Liver (tissue), 9 donors: ENCODE data around the gene PCDH15. TPM values are rescaled to one million over a fixed set of nuclear protein-coding genes. Genes with fewer than 3 reads are reported as not detected.

ENCODE experiments used
- DNase-seq: peaks from one replicate; pipeline ENCODE4 v3.0.0-alpha.2; 2017; ENCODE audit warnings: low spot score
- H3K27ac ChIP-seq, 2 donors: one replicate each; pipeline ENCODE4 v1.7.0; 2013; ENCODE audit warnings: inconsistent platforms in 2 of 2, low read length in 2 of 2, control low read depth in 1 of 2, low read depth in 1 of 2, mild to moderate bottlenecking in 1 of 2
- H3K27me3 ChIP-seq, 4 donors: one replicate each; pipeline versions ENCODE4 v1.6.1 to v1.7.0; 2013; ENCODE audit warnings: low read length in 3 of 4, inconsistent platforms in 1 of 4, mild to moderate bottlenecking in 1 of 4, moderate library complexity in 1 of 4; ENCODE audit not compliant: control insufficient read depth in 4 of 4, insufficient read depth in 4 of 4
- H3K36me3 ChIP-seq, 4 donors: one replicate each; pipeline versions ENCODE4 v1.6.1 to v1.7.0; 2013; ENCODE audit warnings: low read length in 3 of 4, mild to moderate bottlenecking in 3 of 4, low read depth in 1 of 4, moderate library complexity in 1 of 4; ENCODE audit not compliant: control insufficient read depth in 4 of 4, insufficient read depth in 3 of 4
- H3K4me1 ChIP-seq, 4 donors: one replicate each; pipeline versions ENCODE4 v1.6.1 to v1.7.0; 2013; ENCODE audit warnings: low read length in 3 of 4, mild to moderate bottlenecking in 3 of 4, moderate library complexity in 1 of 4; ENCODE audit not compliant: control insufficient read depth in 4 of 4, insufficient read depth in 4 of 4
- H3K4me3 ChIP-seq, 3 donors: one replicate each; pipeline versions ENCODE4 v1.6.1 to v1.7.0; 2013; ENCODE audit warnings: low read length in 3 of 3, control low read depth in 1 of 3, low read depth in 1 of 3, mild to moderate bottlenecking in 1 of 3
- H3K9ac ChIP-seq, 2 donors: one replicate each; pipeline ENCODE4 v1.7.0; 2013; ENCODE audit warnings: low read length in 2 of 2, mild to moderate bottlenecking in 2 of 2, moderate library complexity in 2 of 2, control low read depth in 1 of 2, low read depth in 1 of 2
- H3K9me3 ChIP-seq, 4 donors: one replicate each; pipeline versions ENCODE4 v1.6.1 to v1.7.0; 2013; ENCODE audit warnings: low read length in 3 of 4; ENCODE audit not compliant: control insufficient read depth in 4 of 4
- ATF3 ChIP-seq: IDR thresholded peaks from 2 replicates; pipeline ENCODE4 v1.6.1; 2016; ENCODE audit warnings: antibody characterized with exemption
- CTCF ChIP-seq: fragments of 150-350 bp; IDR thresholded peaks from 2 replicates; pipeline ENCODE4 v1.5.1; 2017; ENCODE audit warnings: improper control_type of control experiment, low read depth, low read length; ENCODE audit not compliant: missing input control
- EGR1 ChIP-seq, 2 donors: IDR thresholded peaks; 2 replicates each; pipeline ENCODE4 v1.6.1; 2016 to 2018; ENCODE audit warnings: antibody characterized with exemption in 2 of 2, low read depth in 2 of 2
- FOXA2 ChIP-seq: IDR thresholded peaks from 2 replicates; pipeline ENCODE4 v1.6.1; 2016; ENCODE audit warnings: antibody characterized with exemption
- GABPA ChIP-seq, 2 donors: IDR thresholded peaks in 1 of 2; conservative IDR thresholded peaks in 1 of 2; 2 replicates each; pipeline ENCODE4 v1.6.1; 2016; ENCODE audit warnings: antibody characterized with exemption in 2 of 2, mild to moderate bottlenecking in 1 of 2, moderate library complexity in 1 of 2
- HNF4A ChIP-seq, 2 donors: conservative IDR thresholded peaks; 2 replicates each; pipeline ENCODE4 v1.6.1; 2016; ENCODE audit warnings: antibody characterized with exemption in 2 of 2, mild to moderate bottlenecking in 2 of 2
- MAX ChIP-seq: IDR thresholded peaks from 2 replicates; pipeline ENCODE4 v1.6.1; 2016; ENCODE audit warnings: antibody characterized with exemption
- RAD21 ChIP-seq, 2 donors: IDR thresholded peaks; 2 replicates each; pipeline ENCODE4 v1.6.1; 2016; ENCODE audit warnings: antibody characterized with exemption in 2 of 2, mild to moderate bottlenecking in 2 of 2
- REST ChIP-seq: IDR thresholded peaks from 2 replicates; pipeline ENCODE4 v1.6.1; 2016; ENCODE audit warnings: antibody characterized with exemption, mild to moderate bottlenecking
- SP1 ChIP-seq: IDR thresholded peaks from 2 replicates; pipeline ENCODE4 v1.6.1; 2018; ENCODE audit warnings: antibody characterized with exemption, mild to moderate bottlenecking
- TAF1 ChIP-seq: conservative IDR thresholded peaks from 2 replicates; pipeline ENCODE4 v1.6.1; 2016; ENCODE audit warnings: antibody characterized with exemption, mild to moderate bottlenecking
- ZBTB33 ChIP-seq: IDR thresholded peaks from 2 replicates; pipeline ENCODE4 v1.6.1; 2016; ENCODE audit warnings: antibody characterized with exemption
- WGBS: extraction: QIAGEN DNeasy Blood & Tissue Kit; methylation state at CpG from one replicate; pipeline ENCODE4 v1.1.7; 2013; 5-methylcytosine and 5-hydroxymethylcytosine counted together
- polyA plus RNA-seq, 2 donors: library from polyadenylated mRNA; stranded (reverse) in 1 of 2; unstranded in 1 of 2; fragments of 200-250 nt in 1 of 2; fragments of >200 nt in 1 of 2; fragmentation: Nextera tagmentation in 1 of 2; extraction: Ambion mirVana in 1 of 2; gene quantifications; one replicate each; pipeline versions ENCODE4 v1.2.1 to v1.2.3, GENCODE V29; 2013 to 2015
- total RNA-seq, 2 donors: library from RNA; depleted of rRNA; stranded (reverse); fragments of >200 nt; gene quantifications; one replicate each; pipeline ENCODE4 v1.2.3, GENCODE V29; 2014
- donor health status: healthy.
- donor health status: healthy.
- donor health status: healthy.
- donor health status: healthy.
- donor health status: healthy.

PCDH15 gene
- under 1 TPM in 1 of 2 donors, not detected in 1; 0.05 TPM for total RNA-seq
- not detected for polyA plus RNA-seq

GRCh38 chr10:54800741-54801421 lies at the start of gene PCDH15:
Gene PCDH15, minus strand, starts transcription at chr10:54801231. Its CDS starts 136,969 bp downstream, at chr10:54664262.
- DNase-seq, result no peak
- Histone ChIP-seq H3K9me3 (no peaks in the 10 kb centered on the region), H3K4me3 (no peak within 1 kb of the TSS), H3K4me1 (no peaks in the 10 kb centered on the region), H3K36me3 (no peaks in the 10 kb centered on the region), H3K27me3 (no peaks in the 10 kb centered on the region), H3K27ac (no peak within 1 kb of the TSS), H3K9ac (no peak within 1 kb of the TSS)
- WGBS, result 28% methylated on average over 10 of the region's 10 CpGs
- TF ChIP-seq CTCF (peak; percentile 23), RAD21 (IDR thresholded peaks at IDR 0.05) (peak; percentile 60 to 63), REST (no peak), SP1 (no peak)

- no peaks in the 10 kb centered on the region for H3K27me3 ChIP-seq
- TF ChIP-seq CTCF (no peak), FOXA2 (no peak), HNF4A (conservative IDR thresholded peaks at IDR 0.05) (no peak), SP1 (no peak), MAX (no peak), ATF3 (no peak), ZBTB33 (no peak), TAF1 (no peak), GABPA (IDR thresholded peaks at IDR 0.05 in 1 of 2, conservative IDR thresholded peaks at IDR 0.05 in 1 of 2) (no peak), RAD21 (IDR thresholded peaks at IDR 0.05) (no peak), EGR1 (IDR thresholded peaks at IDR 0.05; ENCODE audit: low read depth in 2 of 2) (no peak)
- no peak overlapping the region for H3K4me3 ChIP-seq
- DNase-seq, result no peak
- no peak overlapping the region for H3K9ac ChIP-seq
- no peaks in the 10 kb centered on the region for H3K4me1 ChIP-seq
- H3K27ac ChIP-seq, result no peak overlapping the region
- H3K36me3 ChIP-seq, result no peaks in the 10 kb centered on the region
- no peaks in the 10 kb centered on the region for H3K9me3 ChIP-seq
These were observed 42.9 kb upstream of the PCDH15 start for GRCh38 chr10:54843932-54844331.
